ENCODE data around the gene ZBTB7A. TPM values are rescaled to one million over a fixed set of nuclear protein-coding genes. Genes with fewer than 3 reads are reported as not detected.

ZBTB7A gene
- total RNA-seq = 38.3 and 41.6 TPM in 2 replicates

- intact Hi-C loops (cut with micrococcal nuclease) = loop anchor here (1.0 to 10.0 kb wide), 8 partner anchors 22 to 492 kb away; partner anchors contain the start of genes ANKRD24, CHAF1A, EEF2 and HDGFL2
Measured at GRCh38 chr19:4066682-4067395, at the start of gene ZBTB7A. ZBTB7A (minus strand) TSS chr19:4066899; CDS start chr19:4055232, 11,667 bp downstream.

DNA sequence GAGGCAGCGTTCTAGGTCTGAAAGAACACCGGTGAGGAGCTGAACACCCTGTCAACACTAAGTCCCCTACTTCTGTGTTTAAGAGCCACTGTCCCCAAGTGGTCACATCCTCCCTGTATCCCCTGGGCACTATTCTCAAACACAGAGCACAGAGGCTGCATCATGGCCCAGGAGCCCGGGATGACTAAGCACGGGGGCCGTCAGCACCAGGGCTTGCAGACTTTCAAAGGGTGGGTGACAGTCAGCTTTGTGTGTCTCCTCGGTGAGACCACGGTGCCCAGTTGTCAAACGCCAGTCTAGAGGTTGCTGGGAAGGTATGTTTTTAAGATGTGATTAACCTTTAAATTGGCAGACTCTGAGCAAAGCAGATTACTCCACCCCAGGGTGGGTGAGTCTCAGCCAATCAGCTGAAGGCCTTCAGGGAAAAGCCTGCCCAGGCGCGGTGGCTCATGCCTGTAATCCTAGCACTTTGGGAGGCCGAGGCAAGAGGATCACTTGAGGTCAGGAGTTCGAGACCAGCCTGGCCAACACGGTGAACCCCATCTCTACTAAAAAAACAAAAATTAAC lies 49.2 kb upstream of the ZBTB7A start:
- intact Hi-C loops (cut with micrococcal nuclease) = loop anchor here (2.0 kb wide), 1 partner anchor 49 kb away; the partner anchor contains the start of gene ZBTB7A

DNA sequence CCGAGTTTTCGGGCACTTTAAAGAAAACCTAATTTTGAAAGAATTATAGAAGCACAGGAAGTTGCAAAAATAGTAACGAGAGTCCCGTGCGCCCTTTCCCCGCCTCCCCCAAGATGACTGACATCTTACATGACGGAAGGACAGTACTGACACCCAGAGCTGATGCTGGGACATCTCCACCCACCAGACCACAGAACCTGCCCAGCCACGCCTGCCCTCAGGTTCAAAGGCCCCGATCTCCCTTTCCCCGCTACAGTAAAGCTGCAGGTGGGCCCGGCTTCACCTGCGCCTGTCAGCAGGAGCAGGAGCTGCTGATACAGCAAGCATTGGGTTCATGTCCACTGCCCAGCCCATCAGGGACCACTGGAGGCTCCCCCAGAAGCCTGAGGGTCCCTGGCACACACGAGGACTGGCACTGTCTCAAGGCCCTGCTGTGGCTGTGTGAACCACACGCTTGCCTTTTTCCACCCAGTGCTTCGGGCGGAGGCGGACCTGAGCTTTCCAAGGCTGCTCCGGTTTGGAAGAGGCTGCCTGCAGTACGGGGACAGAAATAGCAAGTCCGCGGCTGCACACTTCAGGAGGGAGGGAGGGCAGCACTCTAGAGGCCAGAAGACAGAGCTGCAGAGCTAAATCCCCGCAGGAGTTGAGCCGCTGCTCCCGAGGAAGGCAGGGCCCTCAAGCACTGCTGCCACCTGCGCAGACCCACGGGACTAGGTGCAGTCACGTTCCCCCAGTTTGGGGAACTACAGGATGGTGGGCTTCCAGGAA lies 48.5 kb upstream of the ZBTB7A start:
- intact Hi-C loops (cut with micrococcal nuclease) = loop anchor here (2.0 kb wide), 1 partner anchor 48 kb away; the partner anchor contains the start of gene ZBTB7A

DNA sequence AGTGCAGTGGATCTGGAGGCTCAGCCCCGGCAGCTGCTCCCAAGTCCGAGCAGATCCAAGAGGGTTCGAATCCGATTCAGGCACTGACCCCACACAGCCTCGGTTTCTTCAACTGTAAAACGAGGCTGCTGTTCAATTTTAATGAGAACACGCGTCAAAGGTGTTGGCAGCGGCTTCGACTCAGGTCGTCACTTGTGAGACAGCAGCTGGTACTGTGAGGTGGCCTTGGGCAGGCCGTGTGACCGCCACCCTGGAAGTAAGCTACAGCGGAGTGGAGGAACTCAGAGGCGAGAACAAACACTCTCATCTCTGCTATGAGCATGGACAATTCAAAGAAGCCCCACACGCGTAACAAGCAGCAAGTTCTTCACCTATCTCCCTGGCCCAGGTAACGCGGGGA lies 47.5 kb upstream of the ZBTB7A start:
- intact Hi-C loops (cut with micrococcal nuclease) = loop anchor here (2.0 kb wide), 1 partner anchor 47 kb away; the partner anchor contains the start of gene ZBTB7A

DNA sequence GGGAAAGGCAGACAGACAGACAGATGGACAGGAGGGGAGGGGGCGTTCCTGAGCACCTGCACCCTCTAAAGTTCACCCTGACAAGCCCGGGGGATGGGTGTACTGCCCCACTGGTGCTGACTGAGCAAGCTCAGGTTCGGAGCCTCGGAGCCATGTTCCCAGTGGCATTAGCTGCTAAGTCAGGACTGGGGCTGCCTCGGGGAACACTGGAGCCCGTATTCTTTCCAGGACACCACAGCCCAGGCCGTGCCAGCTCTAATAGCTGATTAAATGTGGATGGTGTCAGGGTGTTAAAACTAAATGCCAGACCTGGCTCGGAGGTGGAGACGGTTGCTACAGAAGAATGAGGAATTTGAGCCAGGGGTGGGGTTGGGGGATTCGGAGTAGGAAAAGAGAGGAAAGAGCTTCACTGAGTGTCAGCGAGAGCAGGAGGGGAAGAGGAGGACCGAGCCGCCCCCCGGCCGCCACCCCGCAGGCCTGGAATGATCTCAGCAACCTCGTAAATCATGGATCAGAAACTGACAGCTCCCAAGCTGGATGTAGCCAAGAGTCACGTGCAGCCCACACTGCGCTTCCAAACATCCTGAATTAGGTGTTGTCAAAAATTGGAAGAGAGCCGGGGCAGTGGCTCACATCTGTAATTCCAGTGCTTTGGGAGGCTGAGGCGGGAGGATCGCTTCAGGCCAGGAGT lies 46.8 kb upstream of the ZBTB7A start:
- intact Hi-C loops (cut with micrococcal nuclease) = loop anchor here (2.0 kb wide), 1 partner anchor 47 kb away; the partner anchor contains the start of gene ZBTB7A

DNA sequence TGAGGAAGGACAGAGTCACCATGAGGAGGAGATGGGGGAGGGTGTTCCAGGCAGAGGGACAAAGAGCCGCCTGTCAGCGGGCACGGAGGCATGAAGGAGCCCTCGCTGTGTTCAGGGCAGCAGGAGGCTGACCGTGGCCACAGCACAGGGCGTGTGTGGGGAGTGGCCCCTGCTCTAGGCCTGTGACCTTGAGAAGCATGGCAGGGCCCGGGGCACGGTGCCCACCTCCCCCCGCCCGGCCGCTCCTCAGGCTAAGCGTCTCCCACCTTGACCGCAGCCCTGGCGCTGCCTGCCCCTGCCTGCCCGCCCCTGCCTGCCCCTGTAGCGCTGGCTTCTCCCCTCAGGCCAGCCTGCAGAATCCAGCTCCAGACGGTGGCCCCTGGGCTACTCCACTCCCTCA lies 45.7 kb upstream of the ZBTB7A start:
- intact Hi-C loops (cut with micrococcal nuclease) = no loop called here

GRCh38 chr19:4109626-4109945 lies 42.9 kb upstream of the ZBTB7A start:
- intact Hi-C loops (cut with micrococcal nuclease) = no loop called here

DNA sequence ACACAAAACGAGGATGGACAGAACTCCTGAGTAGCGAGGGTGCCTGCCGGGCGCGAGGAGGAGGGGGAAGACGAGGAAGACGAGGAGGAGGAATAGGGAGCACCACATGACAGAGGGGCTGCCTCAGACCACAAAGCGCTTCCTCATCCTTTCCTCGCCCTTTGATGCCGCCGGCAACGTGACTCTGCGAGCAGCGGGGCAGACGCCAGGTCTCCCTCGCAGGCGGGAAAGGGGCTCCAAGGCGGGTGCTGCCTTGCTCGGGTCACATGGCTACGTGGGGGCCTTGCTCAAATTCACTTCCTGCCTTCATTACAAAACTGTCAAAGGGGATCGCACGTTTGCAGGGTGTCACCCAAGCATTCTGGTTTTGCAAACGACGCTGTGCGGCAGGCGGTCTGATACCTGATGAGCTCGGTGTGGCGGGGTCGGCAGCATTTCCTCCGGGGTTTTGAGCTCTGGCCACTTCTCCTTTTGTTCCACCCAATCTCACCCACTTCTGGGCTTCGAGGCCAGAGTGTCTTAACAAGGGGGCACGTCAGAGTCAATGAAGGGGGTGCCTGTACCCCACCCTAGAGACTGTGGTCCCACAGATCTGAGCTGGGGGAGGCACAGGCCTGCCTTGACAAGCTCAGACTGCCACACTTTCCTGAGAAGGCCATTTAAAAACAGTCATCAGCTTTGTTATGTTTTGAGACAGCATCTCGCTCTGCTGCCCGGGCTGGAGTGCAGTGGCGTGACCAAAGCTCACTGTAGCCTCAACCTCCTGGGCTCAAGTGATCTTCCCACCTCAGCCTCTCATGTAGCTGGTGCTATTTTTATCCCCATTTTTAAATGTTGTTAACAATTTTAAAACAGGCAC lies 42.3 kb upstream of the ZBTB7A start:
- intact Hi-C loops (cut with micrococcal nuclease) = no loop called here

GRCh38 chr19:4103080-4103433 lies 36.4 kb upstream of the ZBTB7A start:
- intact Hi-C loops (cut with micrococcal nuclease) = no loop called here

DNA sequence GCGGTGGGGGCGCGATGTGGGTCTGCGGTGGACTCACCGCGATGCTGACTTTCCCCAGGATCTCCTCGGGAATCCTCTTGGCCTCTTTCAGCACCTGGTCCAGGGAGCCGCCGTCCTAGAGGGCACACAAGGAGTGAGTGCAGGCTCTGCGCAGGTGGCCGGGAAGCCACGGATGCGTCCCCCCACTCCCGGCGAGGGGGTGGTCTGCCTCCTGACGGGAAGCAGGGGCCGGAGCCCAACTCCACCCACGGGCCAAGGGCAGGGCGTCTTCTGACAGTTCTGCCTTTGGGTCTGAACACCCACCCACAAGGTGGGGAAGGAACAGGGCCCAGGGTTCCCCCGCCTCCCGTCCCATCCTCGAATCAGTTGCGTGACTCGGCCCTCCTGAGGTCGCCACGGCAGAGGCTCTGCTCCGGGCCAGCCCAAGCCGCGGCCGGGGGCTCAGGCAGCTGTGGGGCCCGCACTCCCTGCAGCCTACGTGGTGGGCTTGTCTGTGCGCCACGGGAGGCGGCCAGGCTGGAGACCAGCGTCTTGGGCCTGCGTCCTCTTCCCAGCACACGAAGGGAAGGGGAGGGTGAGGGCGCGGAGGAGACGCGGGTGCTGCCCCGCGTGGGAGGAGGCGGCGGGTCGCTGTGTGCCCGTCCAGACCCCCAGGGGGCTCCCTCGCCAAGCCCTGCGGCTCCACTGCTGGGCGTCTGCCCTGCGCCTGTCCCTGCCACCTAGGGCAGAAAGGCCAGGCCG lies 35.8 kb upstream of the ZBTB7A start:
- intact Hi-C loops (cut with micrococcal nuclease) = no loop called here

DNA sequence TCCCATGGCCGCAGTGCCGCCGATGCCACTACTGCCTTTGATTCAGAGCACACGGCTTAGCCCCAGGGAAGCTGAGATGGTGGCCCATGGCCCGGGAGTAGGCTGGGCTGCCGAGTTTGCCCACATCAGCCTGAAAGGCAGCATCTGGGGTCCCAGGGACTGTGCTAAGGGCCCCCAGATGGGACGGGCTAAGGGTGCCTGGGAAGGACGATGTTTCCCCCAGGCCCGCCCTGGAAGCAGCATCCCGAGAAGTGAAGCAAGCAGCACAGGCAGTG lies 34.7 kb upstream of the ZBTB7A start:
- intact Hi-C loops (cut with micrococcal nuclease) = no loop called here

DNA sequence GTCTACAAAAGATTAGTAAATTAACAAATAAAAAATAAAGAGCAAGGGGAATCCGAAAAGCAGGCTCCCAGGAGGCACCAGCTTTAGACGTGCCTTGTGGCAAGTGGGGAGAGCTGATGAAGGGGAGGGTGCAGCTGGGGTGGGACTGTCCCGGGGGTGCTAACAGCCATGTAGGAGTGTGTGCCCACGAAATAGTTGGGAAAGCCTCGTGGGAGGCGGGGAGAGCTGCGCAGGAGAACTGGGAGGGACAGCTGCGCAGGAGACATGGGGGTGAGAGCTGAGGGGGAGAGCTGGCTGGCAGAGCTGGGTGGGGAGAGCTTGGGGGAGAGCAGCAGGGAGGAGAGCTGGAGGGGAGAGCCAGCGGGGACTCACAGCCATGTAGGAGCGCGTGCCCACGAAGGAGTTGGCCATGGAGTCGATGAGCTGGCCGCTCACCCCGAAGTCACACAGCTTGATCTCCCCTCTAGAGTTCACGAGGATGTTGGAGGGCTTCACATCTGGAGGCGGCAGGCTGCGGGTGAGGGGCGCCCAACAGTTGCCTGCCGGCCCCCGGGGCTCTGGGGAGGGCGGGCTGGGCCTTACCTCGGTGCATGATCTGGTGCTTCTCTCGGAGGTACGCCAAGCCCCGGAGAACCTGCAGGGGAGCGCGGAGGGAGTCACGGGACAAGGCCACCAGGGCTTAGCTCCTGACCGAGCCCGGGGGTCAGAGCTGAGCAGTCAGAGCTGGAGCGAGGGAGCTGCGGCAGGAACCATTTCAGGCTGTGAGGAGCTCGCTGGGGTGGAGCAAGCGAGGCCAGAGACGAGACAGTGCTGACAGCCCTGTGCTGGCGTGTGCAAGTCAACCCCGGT lies 34.2 kb upstream of the ZBTB7A start:
- intact Hi-C loops (cut with micrococcal nuclease) = no loop called here

GRCh38 chr19:4099041-4099764 lies 32.5 kb upstream of the ZBTB7A start:
- intact Hi-C loops (cut with micrococcal nuclease) = no loop called here

DNA sequence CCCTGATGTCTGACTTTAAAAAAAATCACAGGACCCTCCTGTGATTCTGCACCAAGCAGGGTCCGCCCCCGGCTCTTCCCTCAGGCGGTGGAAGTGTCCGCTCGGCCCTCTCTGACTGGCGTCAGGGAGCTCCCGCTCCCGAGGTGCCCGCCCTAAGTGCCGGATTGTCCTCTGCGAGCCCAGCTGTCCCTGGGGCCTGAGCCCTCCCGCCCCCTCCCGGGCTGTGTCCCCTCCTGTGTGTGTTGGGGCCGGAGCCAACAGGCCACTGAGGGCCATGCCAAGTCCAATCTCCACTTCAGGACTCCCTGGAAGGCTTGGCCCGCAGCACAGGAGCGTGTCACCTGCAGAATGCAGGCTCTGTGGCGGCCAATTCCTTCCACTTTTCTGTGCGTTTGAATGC lies 31.8 kb upstream of the ZBTB7A start:
- intact Hi-C loops (cut with micrococcal nuclease) = no loop called here

GRCh38 chr19:4097501-4097900 lies 30.8 kb upstream of the ZBTB7A start:
- intact Hi-C loops (cut with micrococcal nuclease) = no loop called here

DNA sequence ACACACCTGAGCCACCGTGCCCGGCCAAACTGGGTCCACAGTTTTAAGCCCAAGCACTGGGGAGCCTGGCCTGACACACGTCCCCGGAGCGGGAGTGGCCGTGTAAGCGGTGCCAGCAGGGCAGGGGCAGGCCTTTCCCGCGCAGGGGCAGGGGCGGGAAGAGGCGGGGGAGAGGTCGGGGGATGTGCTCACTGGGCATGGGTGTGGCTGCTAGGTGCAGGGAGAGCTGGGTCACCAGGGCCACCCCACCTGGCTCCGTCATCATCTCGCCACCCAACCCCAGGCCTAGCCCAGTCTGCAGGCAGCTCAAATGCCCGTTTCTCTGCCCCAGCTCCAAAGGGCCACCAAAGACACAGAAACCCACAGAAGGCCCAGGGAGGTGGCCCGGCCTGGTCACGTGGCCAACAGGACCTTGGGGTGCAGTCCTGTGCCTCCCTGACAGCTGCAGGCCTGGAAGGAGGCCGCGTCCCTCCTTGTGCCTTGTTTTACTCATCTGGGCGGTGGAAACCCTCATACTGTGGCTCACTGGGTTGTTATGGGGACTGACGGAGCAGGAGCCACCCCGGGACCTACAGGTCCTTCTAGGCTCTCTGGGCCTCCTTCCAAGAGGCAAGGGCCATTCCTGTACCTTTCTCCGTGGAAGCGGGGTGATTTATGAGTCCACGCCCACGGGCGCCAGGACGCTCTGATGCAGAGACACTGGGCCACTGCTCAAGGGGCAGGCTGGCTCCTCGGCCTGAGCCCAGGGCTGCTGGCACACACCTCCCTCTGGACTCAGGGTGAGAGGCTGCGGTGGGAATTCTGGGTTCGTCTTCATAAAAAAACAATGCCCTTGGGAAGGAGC lies 29.6 kb upstream of the ZBTB7A start:
- intact Hi-C loops (cut with micrococcal nuclease) = no loop called here

GRCh38 chr19:4095488-4095844 lies 28.8 kb upstream of the ZBTB7A start:
- intact Hi-C loops (cut with micrococcal nuclease) = no loop called here

All from T-helper 2 cell treated with Interferon-gamma antibody and Interleukin-4, amounts not matched to agents 100 ng/mL and 5 ng/mL, for 36 hours (primary cell).